WTC11 (cell line): Measurements from ENCODE around the gene GANAB.

Experiments used
- OVOL2 ChIP-seq: fragments of 250-450 bp; sonication (Bioruptor Pico); IDR thresholded peaks from 2 replicates; pipeline ENCODE4 v1.9.0; 2021; ENCODE audit warnings: mild to moderate bottlenecking, borderline replicate concordance
- ZNF121 ChIP-seq: sonication (generic); formaldehyde crosslinking; IDR thresholded peaks from 2 replicates; pipeline ENCODE4 v1.8.0; 2023; ENCODE audit warnings: missing genetic modification reagents
- TF ChIP-seq, protein P1 (sequence below): fragments of 200-600 bp; IDR thresholded peaks from 2 replicates; pipeline ENCODE4 v1.8.0; 2022; ENCODE audit warnings: antibody characterized with exemption

- TF ChIP-seq OVOL2 (CRISPR knock-in tag) (no peak), ZNF121 (no peak)
- TF ChIP-seq, protein P1, sequence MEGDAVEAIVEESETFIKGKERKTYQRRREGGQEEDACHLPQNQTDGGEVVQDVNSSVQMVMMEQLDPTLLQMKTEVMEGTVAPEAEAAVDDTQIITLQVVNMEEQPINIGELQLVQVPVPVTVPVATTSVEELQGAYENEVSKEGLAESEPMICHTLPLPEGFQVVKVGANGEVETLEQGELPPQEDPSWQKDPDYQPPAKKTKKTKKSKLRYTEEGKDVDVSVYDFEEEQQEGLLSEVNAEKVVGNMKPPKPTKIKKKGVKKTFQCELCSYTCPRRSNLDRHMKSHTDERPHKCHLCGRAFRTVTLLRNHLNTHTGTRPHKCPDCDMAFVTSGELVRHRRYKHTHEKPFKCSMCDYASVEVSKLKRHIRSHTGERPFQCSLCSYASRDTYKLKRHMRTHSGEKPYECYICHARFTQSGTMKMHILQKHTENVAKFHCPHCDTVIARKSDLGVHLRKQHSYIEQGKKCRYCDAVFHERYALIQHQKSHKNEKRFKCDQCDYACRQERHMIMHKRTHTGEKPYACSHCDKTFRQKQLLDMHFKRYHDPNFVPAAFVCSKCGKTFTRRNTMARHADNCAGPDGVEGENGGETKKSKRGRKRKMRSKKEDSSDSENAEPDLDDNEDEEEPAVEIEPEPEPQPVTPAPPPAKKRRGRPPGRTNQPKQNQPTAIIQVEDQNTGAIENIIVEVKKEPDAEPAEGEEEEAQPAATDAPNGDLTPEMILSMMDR = no peak
Observed at GRCh38 chr11:62592989-62593421, 53.4 kb downstream of the GANAB start.
